GM12878 (cell line): ENCODE measurements around the gene DNASE2B. TPM values are rescaled to one million over a fixed set of nuclear protein-coding genes. Genes with fewer than 3 reads are reported as not detected.

Experiments
- ATAC-seq: fragments of 200-7000 bp; cut with Tn5 transposase; 3 replicates; pipeline ENCODE4 v1.9.1; 2020; ENCODE audit warnings: mild to moderate bottlenecking, moderate library complexity
- BruUV-seq: library from RNA; stranded (reverse); fragments of 400-500 nt; replicated peaks from 2 replicates; lab custom pipeline; 2021; lab: Mats Ljungman, UMichigan
- CTCF ChIA-PET: fragments of 300-600 bp; sonication (Branson Sonifier 250); formaldehyde crosslinking; extraction: SDS; loops from one replicate; lab custom pipeline; 2021; ENCODE audit warnings: inconsistent platforms; lab: Yijun Ruan, JAX
- POLR2A ChIA-PET: fragments of 350-600 bp; formaldehyde crosslinking; extraction: SDS; loops from one replicate; lab custom pipeline; 2021; ENCODE audit warnings: inconsistent platforms; lab: Charles Lee
- RAD21 ChIA-PET: fragments of 300-600 bp; sonication (Branson Sonifier 250); formaldehyde crosslinking; loops from one replicate; lab custom pipeline; 2023; ENCODE audit warnings: antibody characterized with exemption; ENCODE audit not compliant: unreplicated experiment; lab: Charles Lee
- SMC1A ChIA-PET: fragments of 300-600 bp; sonication (Branson Sonifier 250); formaldehyde crosslinking; loops from one replicate; lab custom pipeline; 2023; ENCODE audit not compliant: unreplicated experiment, uncharacterized antibody; lab: Charles Lee
- DNase-seq: peaks from one replicate; pipeline ENCODE4 v3.0.0-alpha.2; 2011; ENCODE audit warnings: low read depth, low spot score
- FAIRE-seq: peaks from 3 replicates; lab custom pipeline; 2011; peaks lifted over from hg19 to GRCh38; lab: Jason Lieb, UNC
- H2AFZ ChIP-seq: 2 replicates; pipeline ENCODE4 v1.6.0; 2011; ENCODE audit warnings: low read depth, low read length, control low read depth; ENCODE audit not compliant: control insufficient read depth
- H3K27ac ChIP-seq: 2 replicates; pipeline ENCODE4 v1.5.1; 2011; ENCODE audit warnings: control low read depth; ENCODE audit not compliant: control insufficient read depth, insufficient read depth
- H3K27me3 ChIP-seq, 2 experiments: replicated peaks in 1 of 2; 2 replicates each; pipeline versions ENCODE4 v1.6.0 to v1.6.1; 2011; ENCODE audit warnings: low read length in 1 of 2; ENCODE audit not compliant: control insufficient read depth in 2 of 2, insufficient read depth in 2 of 2
- H3K36me3 ChIP-seq, 2 experiments: 2 replicates each; pipeline ENCODE4 v1.5.1; 2011; ENCODE audit warnings: low read length in 1 of 2; ENCODE audit not compliant: control insufficient read depth in 2 of 2, insufficient read depth in 2 of 2
- H3K4me1 ChIP-seq: 2 replicates; pipeline ENCODE4 v1.6.1; 2011; ENCODE audit warnings: mild to moderate bottlenecking, low read length, moderate library complexity, mixed read lengths; ENCODE audit not compliant: control insufficient read depth, insufficient read depth
- H3K4me2 ChIP-seq: 2 replicates; pipeline ENCODE4 v1.6.0; 2011; ENCODE audit warnings: control low read depth; ENCODE audit not compliant: control insufficient read depth, insufficient read depth
- H3K4me3 ChIP-seq: fragments of 200-600 bp; sonication (generic); 2 replicates; pipeline ENCODE4 v1.5.1; 2016
- H3K79me2 ChIP-seq: 2 replicates; pipeline ENCODE4 v1.6.0; 2011; ENCODE audit warnings: low read length; ENCODE audit not compliant: control insufficient read depth, insufficient read depth
- H3K9ac ChIP-seq: 2 replicates; pipeline ENCODE4 v1.8.0; 2011; ENCODE audit warnings: low read length, control low read depth, mixed read lengths; ENCODE audit not compliant: control insufficient read depth, insufficient read depth
- H3K9me3 ChIP-seq: replicated peaks from 3 replicates; pipeline ENCODE4 v1.5.1; 2011; ENCODE audit warnings: mild to moderate bottlenecking, low read length; ENCODE audit not compliant: control insufficient read depth, insufficient read depth
- H4K20me1 ChIP-seq: 2 replicates; pipeline ENCODE4 v1.6.0; 2011; ENCODE audit not compliant: control insufficient read depth, insufficient read depth
- BCLAF1 ChIP-seq: fragments of 450-650 bp; IDR thresholded peaks from 2 replicates; pipeline ENCODE4 v1.6.1; 2017; ENCODE audit warnings: antibody characterized with exemption, mild to moderate bottlenecking, moderate library complexity
- ETV6 ChIP-seq, 2 experiments: fragments of 450-650 bp in 1 of 2; IDR thresholded peaks in 1 of 2; conservative IDR thresholded peaks in 1 of 2; 2 replicates each; pipeline ENCODE4 v1.6.1; 2014; ENCODE audit warnings: antibody characterized with exemption in 1 of 2, borderline replicate concordance in 1 of 2, low read depth in 1 of 2, mild to moderate bottlenecking in 1 of 2, moderate library complexity in 1 of 2
- IRF5 ChIP-seq: fragments of 450-650 bp; IDR thresholded peaks from 2 replicates; pipeline ENCODE4 v1.6.1; 2017; ENCODE audit warnings: borderline replicate concordance
- WGBS: methylation state at CpG from one replicate; pipeline ENCODE4 v1.1.6; 2016; ENCODE audit warnings: low lambda C conversion rate; ENCODE audit not compliant: insufficient replicate concordance, insufficient coverage; ENCODE audit errors: missing lambda C conversion rate; 5-methylcytosine and 5-hydroxymethylcytosine counted together
- in situ Hi-C: fragments of 300-500 bp; cut with MboI; formaldehyde crosslinking; loops from 9 replicates; pipeline ENCODE4 v1.14.3; 2018; ENCODE audit warnings: mixed read lengths
- intact Hi-C: fragments of 100-400 bp; cut with micrococcal nuclease; formaldehyde crosslinking; loops from one replicate; pipeline ENCODE4 v1.14.2; 2022; ENCODE audit not compliant: unreplicated experiment
- polyA plus RNA-seq, 11 experiments: library from polyadenylated mRNA; depleted of rRNA in 4 of 11; unstranded in 6 of 11; stranded (reverse) in 5 of 11; fragments of >200 nt; fragmentation: Nextera tagmentation in 4 of 11; fragmentation: Illumina TruSeq in 1 of 11; extraction: Ambion mirVana in 4 of 11; extraction: Trizol in 1 of 11; gene quantifications; 1 replicate in 1 of 11; 2 replicates in 10 of 11; pipeline versions ENCODE4 v1.2.1 to v1.2.3, GENCODE V29; 2011 to 2016; ENCODE audit warnings: inconsistent platforms in 2 of 11, missing spikeins in 2 of 11, low read depth in 1 of 11
- total RNA-seq, 4 experiments: library from RNA; depleted of rRNA in 3 of 4; stranded (reverse); fragments of >200 nt in 3 of 4; fragmentation: Illumina TruSeq in 1 of 4; extraction: Trizol in 1 of 4; gene quantifications; 2 replicates each; pipeline versions ENCODE4 v1.2.1 to v1.2.3, GENCODE V29; 2013 to 2021

DNASE2B gene
- total and polyA plus RNA-seq, 10 of the 15 experiments (the other 5 are each of a cell fraction or from before 2014, with no cell fraction given) = not detected

- 57% methylated on average over 4 of the region's 4 CpGs for WGBS
- in situ Hi-C loops (no loop called here), intact Hi-C loops (no loop called here)
- CTCF ChIA-PET = interaction anchor here (0.8 to 1.2 kb wide), 2 partner anchors 8 to 58 kb away, joined by 3 read pairs; no protein-coding TSS in a partner anchor
- RAD21 ChIA-PET = interaction anchor here (1.4 kb wide), 1 partner anchor 10 kb away, joined by 3 read pairs; no protein-coding TSS in a partner anchor
- no peak for TF ChIP-seq BCLAF1
- TF ChIP-seq ETV6 (conservative IDR thresholded peaks at IDR 0.05 in 1 of 2, IDR thresholded peaks at IDR 0.05 in 1 of 2; ENCODE audit: borderline replicate concordance in 1 of 2, low read depth in 1 of 2) = no peak
- TF ChIP-seq IRF5 = no peak
- H4K20me1 ChIP-seq = no peaks in the 10 kb centered on the region
- no peak for FAIRE-seq
- SMC1A ChIA-PET = interaction anchor here (0.8 to 3.8 kb wide), 2 partner anchors 11 to 56 kb away, joined by 3 to 14 read pairs; no protein-coding TSS in a partner anchor
- no peak for DNase-seq
- no peak overlapping the region for H2AFZ ChIP-seq
- H3K79me2 ChIP-seq = no peaks in the 10 kb centered on the region
- POLR2A ChIA-PET = no interaction called here
- no peaks in the 10 kb centered on the region for H3K4me1 ChIP-seq
- no peaks in the 10 kb centered on the region for H3K9me3 ChIP-seq
- no peaks in the 10 kb centered on the region for H3K36me3 ChIP-seq
- no peak overlapping the region for H3K4me3 ChIP-seq
- H3K27me3 ChIP-seq = no peaks in the 10 kb centered on the region
- no peak for ATAC-seq
- no peak overlapping the region for H3K9ac ChIP-seq
- BruUV-seq = no TSS peak
- H3K4me2 ChIP-seq = no peak overlapping the region
- no peak overlapping the region for H3K27ac ChIP-seq
Observed at GRCh38 chr1:84379138-84379916, 19.0 kb upstream of the DNASE2B start.
